HUES64 (cell line): Measurements from ENCODE around the gene POU2F3.

Experiments
- H3K27ac ChIP-seq: 2 replicates; pipeline ENCODE4 v1.7.0; 2013; ENCODE audit warnings: low read depth, low read length, inconsistent platforms
- H3K27me3 ChIP-seq: 2 replicates; pipeline ENCODE4 v1.6.1; 2013; ENCODE audit warnings: mild to moderate bottlenecking, low read length; ENCODE audit not compliant: insufficient read depth
- H3K36me3 ChIP-seq: 2 replicates; pipeline ENCODE4 v1.6.1; 2013; ENCODE audit warnings: mild to moderate bottlenecking, low read length; ENCODE audit not compliant: insufficient read depth
- H3K4me1 ChIP-seq: 2 replicates; pipeline ENCODE4 v1.6.1; 2013; ENCODE audit warnings: mild to moderate bottlenecking, low read length, moderate library complexity; ENCODE audit not compliant: insufficient read depth
- H3K4me3 ChIP-seq: 2 replicates; pipeline ENCODE4 v1.5.1; 2013; ENCODE audit warnings: mild to moderate bottlenecking, low read length, moderate library complexity
- H3K9ac ChIP-seq: 2 replicates; pipeline ENCODE4 v1.6.1; 2013; ENCODE audit warnings: mild to moderate bottlenecking, low read depth, low read length
- H3K9me3 ChIP-seq: 2 replicates; pipeline ENCODE4 v1.6.1; 2013; ENCODE audit warnings: low read depth, low read length; ENCODE audit not compliant: insufficient read depth
- WGBS: fragments of 150-250, 120-280 bp; methylation state at CpG from one replicate; pipeline ENCODE4 v1.1.7; 2013; ENCODE audit warnings: missing lambda C conversion rate; 5-methylcytosine and 5-hydroxymethylcytosine counted together

The POU2F3 gene

GRCh38 chr11:120306519-120307242 is 66.7 kb downstream of the POU2F3 start:
- Histone ChIP-seq H3K4me1 (peaks cover 16% of the 10 kb centered on the region), H3K9ac (no peak overlapping the region), H3K27ac (no peak overlapping the region), H3K4me3 (no peak overlapping the region), H3K36me3 (no peaks in the 10 kb centered on the region; the same call in 1 of the 2 replicates), H3K9me3 (no peaks in the 10 kb centered on the region), H3K27me3 (no peaks in the 10 kb centered on the region)
- WGBS = 37% methylated on average over 11 of the region's 11 CpGs

- no peak overlapping the region for H3K27ac ChIP-seq
- H3K36me3 ChIP-seq = no peaks in the 10 kb centered on the region; the same call in 1 of the 2 replicates
- H3K4me1 ChIP-seq = peaks cover 16% of the 10 kb centered on the region
- no peaks in the 10 kb centered on the region for H3K9me3 ChIP-seq
- H3K27me3 ChIP-seq = no peaks in the 10 kb centered on the region
- no peak overlapping the region for H3K9ac ChIP-seq
- no peak overlapping the region for H3K4me3 ChIP-seq
- whole genome bisulfite sequencing = 93% methylated on average over 11 of the region's 11 CpGs
Observed at GRCh38 chr11:120307476-120307875, 67.5 kb downstream of the POU2F3 start.

GRCh38 chr11:120308081-120308480 is 68.1 kb downstream of the POU2F3 start:
- H3K9ac ChIP-seq = no peak overlapping the region
- H3K36me3 ChIP-seq = no peaks in the 10 kb centered on the region
- H3K4me1 ChIP-seq = peaks cover 12% of the 10 kb centered on the region
- no peaks in the 10 kb centered on the region for H3K9me3 ChIP-seq
- H3K4me3 ChIP-seq = no peak overlapping the region
- H3K27ac ChIP-seq = no peak overlapping the region
- no peaks in the 10 kb centered on the region for H3K27me3 ChIP-seq
- 94% methylated on average over 7 of the region's 7 CpGs for WGBS

- no peaks in the 10 kb centered on the region for H3K27me3 ChIP-seq
- WGBS = 80% methylated on average over 3 of the region's 3 CpGs
- no peak overlapping the region for H3K4me3 ChIP-seq
- H3K36me3 ChIP-seq = no peaks in the 10 kb centered on the region
- H3K9ac ChIP-seq = no peak overlapping the region
- H3K27ac ChIP-seq = no peak overlapping the region
- peaks cover 9% of the 10 kb centered on the region for H3K4me1 ChIP-seq
- no peaks in the 10 kb centered on the region for H3K9me3 ChIP-seq
Observed at GRCh38 chr11:120310870-120311269, 70.9 kb downstream of the POU2F3 start.

GRCh38 chr11:120314861-120315260 is 74.9 kb downstream of the POU2F3 start:
- Histone ChIP-seq H3K9ac (no peak overlapping the region), H3K27me3 (no peaks in the 10 kb centered on the region), H3K4me3 (no peak overlapping the region), H3K27ac (no peak overlapping the region), H3K36me3 (no peaks in the 10 kb centered on the region), H3K4me1 (peaks cover 15% of the 10 kb centered on the region; the same call in 1 of the 2 replicates), H3K9me3 (no peaks in the 10 kb centered on the region)
- WGBS = 85% methylated on average over 3 of the region's 3 CpGs

GRCh38 chr11:120316880-120317688 is 77.1 kb downstream of the POU2F3 start:
- peak overlapping the region; percentile 26; the same call in 1 of the 2 replicates for H3K4me3 ChIP-seq
- H3K4me1 ChIP-seq = peaks cover 15% of the 10 kb centered on the region; the same call in 1 of the 2 replicates
- H3K27me3 ChIP-seq = no peaks in the 10 kb centered on the region
- no peaks in the 10 kb centered on the region for H3K36me3 ChIP-seq
- no peak overlapping the region for H3K9ac ChIP-seq
- H3K9me3 ChIP-seq = no peaks in the 10 kb centered on the region
- H3K27ac ChIP-seq = no peak overlapping the region
- WGBS = 44% methylated on average over 8 of the region's 8 CpGs

GRCh38 chr11:120317689-120318480 is 77.9 kb downstream of the POU2F3 start:
- H3K9ac ChIP-seq = no peak overlapping the region
- no peaks in the 10 kb centered on the region for H3K9me3 ChIP-seq
- no peaks in the 10 kb centered on the region for H3K36me3 ChIP-seq
- no peaks in the 10 kb centered on the region for H3K27me3 ChIP-seq
- no peak overlapping the region for H3K27ac ChIP-seq
- peaks cover 15% of the 10 kb centered on the region; the same call in 1 of the 2 replicates for H3K4me1 ChIP-seq
- WGBS = 93% methylated on average over 10 of the region's 10 CpGs
- H3K4me3 ChIP-seq = no peak overlapping the region

GRCh38 chr11:120318906-120319305 is 79.0 kb downstream of the POU2F3 start:
- H3K9ac ChIP-seq = no peak overlapping the region
- no peaks in the 10 kb centered on the region for H3K9me3 ChIP-seq
- peaks cover 15% of the 10 kb centered on the region; the same call in 1 of the 2 replicates for H3K4me1 ChIP-seq
- no peak overlapping the region for H3K27ac ChIP-seq
- H3K27me3 ChIP-seq = peaks cover 1% of the 10 kb centered on the region; the same call in 1 of the 2 replicates
- no peaks in the 10 kb centered on the region for H3K36me3 ChIP-seq
- WGBS = 86% methylated on average over 4 of the region's 4 CpGs
- H3K4me3 ChIP-seq = no peak overlapping the region

GRCh38 chr11:120324932-120325810 is 85.2 kb downstream of the POU2F3 start, which contains the start of gene TLCD5:
Gene TLCD5 (plus strand): TSS chr11:120325299. CDS start chr11:120327442, 2,143 bp downstream.
- H3K4me1 ChIP-seq = peaks cover 13% of the 10 kb centered on the region
- H3K9me3 ChIP-seq = no peaks in the 10 kb centered on the region
- peaks cover 6% of the 10 kb centered on the region; the same call in 1 of the 2 replicates for H3K27me3 ChIP-seq
- H3K4me3 ChIP-seq = peak within 1 kb of the TSS; percentile 80
- H3K36me3 ChIP-seq = peaks cover 11% of the 10 kb centered on the region
- peak within 1 kb of the TSS; percentile 73 for H3K27ac ChIP-seq
- H3K9ac ChIP-seq = peak within 1 kb of the TSS; percentile 81
- WGBS = under 1% methylated on average over 83 of the region's 84 CpGs

- Histone ChIP-seq H3K9me3 (no peaks in the 10 kb centered on the region), H3K4me3 (peak overlapping the region; percentile 80), H3K27ac (no peak overlapping the region), H3K4me1 (peaks cover 13% of the 10 kb centered on the region), H3K9ac (no peak overlapping the region), H3K36me3 (peaks cover 22% of the 10 kb centered on the region), H3K27me3 (peaks cover 6% of the 10 kb centered on the region; the same call in 1 of the 2 replicates)
- WGBS = 87% methylated on average over 2 of the region's 3 CpGs
Observed at GRCh38 chr11:120326228-120326627, 86.3 kb downstream of the POU2F3 start.
